NOMO-1 (cell line): Measurements from ENCODE around the gene RALGDS.
"Not testable (repeated sequence)": the region's sequence is repeated elsewhere in the genome, so short reads cannot be mapped to it uniquely, and the experiment has no call there.

Experiments
- DNase-seq, 2 experiments: peaks; one replicate each; lab custom pipeline; 2025; ENCODE audit not compliant: unreplicated experiment in 2 of 2; lab: John Stamatoyannopoulos, UW

The RALGDS gene

GRCh38 chr9:133072210-133072609, 48.8 kb downstream of the RALGDS start:
- DNase-seq: not testable (repeated sequence)

GRCh38 chr9:133071484-133072150, 49.4 kb downstream of the RALGDS start:
- no peak for DNase-seq

- not testable (repeated sequence) for DNase-seq
Observed at GRCh38 chr9:133070985-133071384, 50.1 kb downstream of the RALGDS start.

- DNase-seq: not testable (repeated sequence)
Observed at GRCh38 chr9:133070500-133070961, 50.5 kb downstream of the RALGDS start.

- not testable (repeated sequence) for DNase-seq
Observed at GRCh38 chr9:133068431-133068830, 52.6 kb downstream of the RALGDS start.

GRCh38 chr9:133067813-133068212, 53.2 kb downstream of the RALGDS start:
- no peak for DNase-seq

- no peak for DNase-seq
Observed at GRCh38 chr9:133067006-133067405, 54.0 kb downstream of the RALGDS start.

GRCh38 chr9:133066181-133066983, 54.7 kb downstream of the RALGDS start:
- no peak for DNase-seq

- no peak for DNase-seq
Observed at GRCh38 chr9:133065070-133065388, 56.0 kb downstream of the RALGDS start.

GRCh38 chr9:133064241-133065069, 56.6 kb downstream of the RALGDS start:
- no peak for DNase-seq

- no peak for DNase-seq
Observed at GRCh38 chr9:133063500-133064231, 57.4 kb downstream of the RALGDS start.

- DNase-seq: no peak
Observed at GRCh38 chr9:133063159-133063499, 57.9 kb downstream of the RALGDS start.

- not testable (repeated sequence) for DNase-seq
Observed at GRCh38 chr9:133062569-133062968, 58.5 kb downstream of the RALGDS start.

- DNase-seq: not testable (repeated sequence)
Observed at GRCh38 chr9:133061764-133062145, 59.3 kb downstream of the RALGDS start, which contains the start of gene CEL. Gene CEL, plus strand, starts transcription at chr9:133061981. Its CDS starts 22 bp downstream, at chr9:133062003.

GRCh38 chr9:133061019-133061763, 59.8 kb downstream of the RALGDS start:
- not testable (repeated sequence) for DNase-seq

- DNase-seq: peak; percentile 34 to 49
Observed at GRCh38 chr9:133060417-133060841, 60.6 kb downstream of the RALGDS start.

GRCh38 chr9:133059623-133060022, 61.4 kb downstream of the RALGDS start:
- no peak for DNase-seq

- DNase-seq: no peak
Observed at GRCh38 chr9:133058550-133059320, 62.3 kb downstream of the RALGDS start.

- DNase-seq: no peak
Observed at GRCh38 chr9:133058071-133058470, 63.0 kb downstream of the RALGDS start.
